NCI-H69 (cell line): Measurements from ENCODE around the gene DGKI.

Experiments used
- DNase-seq: peaks from one replicate; lab custom pipeline; 2025; lab: John Stamatoyannopoulos, UW

DGKI gene

GRCh38 chr7:137787301-137787976, 59.3 kb downstream of the DGKI start:
- no peak for DNase-seq

- no peak for DNase-seq
Measured at GRCh38 chr7:137778511-137778910, 68.3 kb downstream of the DGKI start.

- DNase-seq: no peak
Measured at GRCh38 chr7:137774793-137775201, 72.0 kb downstream of the DGKI start.

- DNase-seq: no peak
Measured at GRCh38 chr7:137772748-137773147, 74.0 kb downstream of the DGKI start.

GRCh38 chr7:137772316-137772715, 74.5 kb downstream of the DGKI start:
- DNase-seq: no peak

- no peak for DNase-seq
Measured at GRCh38 chr7:137771679-137772078, 75.1 kb downstream of the DGKI start.

- DNase-seq: no peak
Measured at GRCh38 chr7:137771273-137771672, 75.5 kb downstream of the DGKI start.

- no peak for DNase-seq
Measured at GRCh38 chr7:137768366-137768765, 78.4 kb downstream of the DGKI start.

- no peak for DNase-seq
Measured at GRCh38 chr7:137762334-137762733, 84.4 kb downstream of the DGKI start.

- DNase-seq: peak; percentile 45
Measured at GRCh38 chr7:137760111-137760510, 86.7 kb downstream of the DGKI start.

- DNase-seq: no peak
Measured at GRCh38 chr7:137757146-137757925, 89.4 kb downstream of the DGKI start.

- DNase-seq: no peak
Measured at GRCh38 chr7:137755846-137756651, 90.7 kb downstream of the DGKI start.

GRCh38 chr7:137755427-137755826, 91.3 kb downstream of the DGKI start:
- DNase-seq: no peak

GRCh38 chr7:137753948-137754851, 92.6 kb downstream of the DGKI start:
- peak; percentile 47 for DNase-seq

- DNase-seq: no peak
Measured at GRCh38 chr7:137753575-137753947, 93.2 kb downstream of the DGKI start.

GRCh38 chr7:137753067-137753466, 93.7 kb downstream of the DGKI start:
- DNase-seq: no peak

GRCh38 chr7:137751361-137752009, 95.3 kb downstream of the DGKI start:
- DNase-seq: no peak

GRCh38 chr7:137747359-137748031, 99.3 kb downstream of the DGKI start:
- no peak for DNase-seq

- no peak for DNase-seq
Measured at GRCh38 chr7:137743021-137743420, 103.8 kb downstream of the DGKI start.

GRCh38 chr7:137742051-137742450, 104.7 kb downstream of the DGKI start:
- no peak for DNase-seq

- no peak for DNase-seq
Measured at GRCh38 chr7:137741443-137741842, 105.3 kb downstream of the DGKI start.
